ENCODE results near the gene AGPAT1.

The AGPAT1 gene

DNA sequence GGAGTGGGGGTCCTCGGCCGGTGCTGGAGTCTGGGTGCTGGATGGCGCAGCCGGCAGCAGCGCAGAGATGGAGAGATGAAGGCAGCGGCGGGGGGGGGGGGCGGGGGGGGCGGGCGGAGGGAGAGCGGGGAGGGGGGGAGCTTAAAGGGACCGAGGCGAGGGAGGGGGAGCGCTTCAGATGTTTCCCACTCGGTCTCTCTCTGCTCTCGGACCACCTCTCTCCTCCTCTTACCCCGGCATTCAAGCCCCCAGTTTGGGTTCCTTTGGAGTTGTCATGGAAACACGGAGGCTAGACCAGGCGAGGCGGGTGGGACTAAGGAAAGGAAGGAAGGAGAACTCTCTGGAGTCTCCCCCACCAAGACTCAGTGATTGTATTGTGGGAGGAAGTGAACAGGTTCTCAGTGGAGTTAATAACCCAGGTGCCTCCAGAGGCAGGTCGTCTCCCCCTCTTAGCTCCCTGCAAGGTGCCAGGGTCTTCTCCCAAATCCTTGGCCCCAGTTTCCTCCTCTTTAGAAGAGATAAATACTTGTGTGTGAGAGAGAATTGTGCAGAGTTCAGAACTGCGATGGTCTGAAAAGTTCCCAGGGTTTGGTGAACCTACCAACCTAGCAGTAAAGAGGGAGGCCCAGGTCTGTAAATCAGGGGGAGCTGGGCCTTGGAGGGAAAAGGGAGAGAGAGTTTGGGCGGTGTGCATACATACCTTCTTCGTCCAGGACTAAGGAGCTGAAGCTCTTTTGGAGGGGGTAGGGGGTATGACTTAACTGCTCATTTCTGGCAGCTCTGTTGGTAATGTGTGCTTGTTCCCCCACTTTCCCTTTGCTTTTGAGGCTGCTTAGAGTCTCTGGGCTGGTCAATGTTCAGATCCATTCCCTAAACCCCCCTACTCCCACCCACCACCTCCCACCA is 23.8 kb downstream of the AGPAT1 start, which contains the start of gene PRRT1:
PRRT1 (minus strand) TSS at position 77 of the 906 bp plus-strand sequence. CDS start 112 bp downstream, outside the sequence.
- DNase-seq (ENCODE audit: low spot score), result no peak

DNA sequence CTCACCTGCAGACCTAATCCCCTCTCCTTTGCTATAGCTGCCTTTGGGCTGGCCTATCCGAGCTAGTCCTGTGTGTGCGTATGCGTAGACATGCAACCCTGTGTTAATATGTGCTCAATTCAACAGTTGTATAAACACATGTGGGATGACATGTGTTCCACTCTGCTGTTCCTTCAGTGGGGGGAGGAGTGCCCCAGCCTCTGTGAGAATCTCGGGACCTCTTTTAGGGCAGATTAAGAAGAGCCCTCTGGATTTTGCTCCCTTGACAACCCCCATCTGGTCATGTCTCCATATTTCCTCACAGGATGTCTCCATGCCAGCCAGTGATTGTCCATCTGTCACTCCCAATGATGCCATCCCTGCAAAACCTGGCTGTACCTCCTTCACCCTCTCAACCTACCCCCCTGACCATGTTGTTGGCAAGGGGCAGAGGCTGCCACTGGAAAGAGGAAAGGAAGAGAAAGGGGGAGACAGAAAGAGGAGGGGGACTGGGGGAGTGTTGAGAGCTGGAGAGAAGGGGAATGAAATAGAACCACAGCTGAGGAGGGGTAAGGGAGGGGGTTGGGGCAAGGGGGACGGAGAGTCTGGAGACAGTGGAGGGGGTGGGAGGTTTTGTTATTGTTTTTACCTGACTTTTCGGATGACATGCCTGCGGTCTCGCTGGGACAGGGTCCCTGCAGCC is 24.6 kb downstream of the AGPAT1 start:
- DNase-seq (ENCODE audit: low spot score), result no peak
- in situ Hi-C loops (cut with MboI; ENCODE audit: low sequenced_read_pairs, unreplicated experiment), result no loop called here
- TF ChIP-seq, protein P1, sequence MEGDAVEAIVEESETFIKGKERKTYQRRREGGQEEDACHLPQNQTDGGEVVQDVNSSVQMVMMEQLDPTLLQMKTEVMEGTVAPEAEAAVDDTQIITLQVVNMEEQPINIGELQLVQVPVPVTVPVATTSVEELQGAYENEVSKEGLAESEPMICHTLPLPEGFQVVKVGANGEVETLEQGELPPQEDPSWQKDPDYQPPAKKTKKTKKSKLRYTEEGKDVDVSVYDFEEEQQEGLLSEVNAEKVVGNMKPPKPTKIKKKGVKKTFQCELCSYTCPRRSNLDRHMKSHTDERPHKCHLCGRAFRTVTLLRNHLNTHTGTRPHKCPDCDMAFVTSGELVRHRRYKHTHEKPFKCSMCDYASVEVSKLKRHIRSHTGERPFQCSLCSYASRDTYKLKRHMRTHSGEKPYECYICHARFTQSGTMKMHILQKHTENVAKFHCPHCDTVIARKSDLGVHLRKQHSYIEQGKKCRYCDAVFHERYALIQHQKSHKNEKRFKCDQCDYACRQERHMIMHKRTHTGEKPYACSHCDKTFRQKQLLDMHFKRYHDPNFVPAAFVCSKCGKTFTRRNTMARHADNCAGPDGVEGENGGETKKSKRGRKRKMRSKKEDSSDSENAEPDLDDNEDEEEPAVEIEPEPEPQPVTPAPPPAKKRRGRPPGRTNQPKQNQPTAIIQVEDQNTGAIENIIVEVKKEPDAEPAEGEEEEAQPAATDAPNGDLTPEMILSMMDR (IDR thresholded peaks at IDR 0.05; ENCODE audit: borderline replicate concordance, control extremely low read depth, extremely low read depth, insufficient read depth, missing control alignments), result no peak

More for the DNA sequence above, 23.8 kb downstream of the AGPAT1 start, which contains the start of gene PRRT1:
- in situ Hi-C loops (cut with MboI; ENCODE audit: low sequenced_read_pairs, unreplicated experiment), result no loop called here
- TF ChIP-seq, protein P1 (IDR thresholded peaks at IDR 0.05; ENCODE audit: borderline replicate concordance, control extremely low read depth, extremely low read depth, insufficient read depth, missing control alignments), result no peak

DNA sequence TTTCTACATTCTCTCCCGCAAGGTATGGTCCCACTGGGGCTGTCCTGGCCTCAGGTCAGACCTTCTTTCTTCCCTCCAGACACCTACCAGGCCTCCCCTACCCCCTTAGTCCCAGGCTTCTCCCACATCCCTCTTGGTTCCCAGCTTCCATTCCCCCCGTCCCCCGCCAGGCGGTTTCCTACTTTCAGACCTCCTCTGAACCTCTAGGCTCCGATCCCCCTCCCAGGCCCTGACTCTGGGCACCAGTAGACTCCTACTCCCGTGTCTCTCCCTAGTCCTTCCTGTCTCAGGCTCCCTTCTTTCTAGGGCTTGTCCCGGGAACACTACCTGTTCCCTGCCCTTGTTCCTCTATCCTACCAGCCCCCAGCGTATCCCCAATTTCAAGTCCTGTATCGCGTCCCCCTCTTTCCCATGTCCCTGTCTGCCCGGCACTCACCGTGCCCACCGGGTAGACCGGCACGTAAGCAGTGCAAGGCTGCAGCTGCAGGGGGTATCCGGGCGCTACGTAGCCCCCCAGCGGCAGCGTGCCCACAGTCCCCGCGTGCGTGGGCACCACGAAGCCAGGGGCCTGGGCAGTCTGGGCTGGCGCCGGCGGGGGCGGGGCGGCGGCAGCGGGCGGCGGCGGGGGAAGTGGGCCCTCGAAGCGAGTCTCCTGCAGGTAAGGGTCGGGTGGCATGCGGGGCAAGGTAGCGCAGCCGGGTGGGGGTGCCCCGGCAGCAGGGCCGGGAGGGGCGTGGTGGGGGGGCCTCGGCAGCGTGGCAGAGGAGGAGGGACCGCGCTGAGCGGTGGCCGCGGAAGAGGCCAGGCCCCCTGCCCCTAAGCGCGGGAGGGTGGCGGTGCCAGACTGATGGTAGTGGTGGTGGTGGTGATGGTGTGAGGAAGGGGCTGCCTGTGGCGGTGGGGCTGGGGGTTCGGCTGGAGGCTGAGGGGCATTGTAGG is 25.7 kb downstream of the AGPAT1 start:
- DNase-seq (ENCODE audit: low spot score), result peak; percentile 18
- TF ChIP-seq, protein P1 (IDR thresholded peaks at IDR 0.05; ENCODE audit: borderline replicate concordance, control extremely low read depth, extremely low read depth, insufficient read depth, missing control alignments), result no peak
- in situ Hi-C loops (cut with MboI; ENCODE audit: low sequenced_read_pairs, unreplicated experiment), result no loop called here

DNA sequence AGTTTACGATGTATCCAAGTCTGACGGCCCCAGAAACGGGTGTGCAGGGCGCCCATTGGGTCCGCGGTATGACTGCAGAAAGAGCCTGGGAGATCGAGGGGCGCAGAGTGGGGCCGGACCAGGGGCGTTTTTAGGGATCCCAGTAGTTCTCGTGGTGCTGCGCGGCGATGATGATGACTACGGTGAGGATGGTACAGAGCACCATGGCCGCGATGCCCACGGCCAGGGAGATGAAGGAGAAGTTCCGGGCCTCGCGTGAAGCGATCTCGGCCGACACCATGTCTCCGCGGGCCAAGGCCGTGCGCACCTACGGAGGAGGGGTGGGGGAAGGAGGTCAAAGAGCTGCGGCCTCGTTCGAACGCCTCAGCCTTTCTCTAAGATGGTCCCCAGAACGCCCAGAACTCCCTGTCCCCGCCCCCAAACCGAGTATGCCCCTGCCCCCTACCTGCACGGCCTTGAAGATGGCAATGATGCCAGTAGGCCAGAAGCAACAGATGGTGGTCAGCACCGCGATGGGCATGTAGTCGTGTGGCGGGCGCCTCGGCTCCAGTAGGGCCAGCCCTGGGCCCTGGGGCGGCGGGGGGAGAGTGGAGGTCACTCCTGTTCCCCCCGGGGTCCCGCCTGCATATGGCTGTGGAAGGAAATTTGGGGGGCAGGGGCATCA is 26.7 kb downstream of the AGPAT1 start:
- no peak for DNase-seq (ENCODE audit: low spot score)
- TF ChIP-seq, protein P1 (IDR thresholded peaks at IDR 0.05; ENCODE audit: borderline replicate concordance, control extremely low read depth, extremely low read depth, insufficient read depth, missing control alignments), result no peak
- in situ Hi-C loops (cut with MboI; ENCODE audit: low sequenced_read_pairs, unreplicated experiment), result no loop called here

DNA sequence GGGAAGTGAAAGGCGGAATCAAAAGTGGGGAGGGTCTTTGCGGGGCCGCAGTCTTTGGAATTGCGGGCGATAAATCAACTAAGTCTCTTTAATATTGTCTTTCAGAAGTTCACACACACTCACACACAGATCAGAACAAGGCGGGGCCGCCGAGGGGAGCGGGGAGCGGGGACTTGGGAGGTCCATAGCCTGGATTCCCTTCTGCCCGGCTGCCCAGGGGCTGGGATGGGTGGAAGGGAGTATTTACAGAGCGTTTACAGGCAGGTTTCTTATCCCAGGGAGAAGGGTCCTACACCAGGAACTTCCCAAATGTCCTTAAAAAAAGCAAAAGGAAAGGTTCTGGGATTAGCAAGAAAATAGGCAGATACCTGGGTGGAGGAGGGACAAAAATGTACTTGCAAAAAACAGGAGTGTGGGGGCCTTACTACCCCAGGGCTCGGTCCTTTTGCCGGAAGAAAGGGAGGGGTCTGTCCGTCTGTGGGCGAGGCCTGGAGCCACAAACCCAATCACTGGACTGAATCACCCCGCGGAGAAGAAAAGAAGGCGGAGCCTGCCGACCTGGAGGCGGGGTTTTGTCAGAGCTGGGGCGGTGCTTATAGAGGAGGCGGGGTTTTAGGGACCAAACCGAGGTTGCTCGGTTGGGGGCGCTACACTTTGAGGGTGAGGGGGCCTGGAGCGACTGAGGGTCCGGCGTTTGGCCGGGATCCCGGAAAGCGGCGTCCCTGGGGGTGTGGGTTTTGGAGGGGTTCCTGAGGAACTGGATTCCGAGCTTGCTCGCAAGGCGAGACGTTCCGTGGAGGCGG is 27.4 kb downstream of the AGPAT1 start:
- TF ChIP-seq, protein P1 (IDR thresholded peaks at IDR 0.05; ENCODE audit: borderline replicate concordance, control extremely low read depth, extremely low read depth, insufficient read depth, missing control alignments), result no peak
- peak; percentile 36 for DNase-seq (ENCODE audit: low spot score)
- in situ Hi-C loops (cut with MboI; ENCODE audit: low sequenced_read_pairs, unreplicated experiment), result no loop called here

Data from GM13976 (cell line).